HG03064 (cell line): ENCODE measurements around the gene KRT3.

Source experiments
- ATAC-seq: cut with Tn5 transposase; IDR thresholded peaks from one replicate; pipeline ENCODE4 v1.9.1; 2021; ENCODE audit warnings: low read depth; ENCODE audit not compliant: unreplicated experiment

KRT3 gene

DNA sequence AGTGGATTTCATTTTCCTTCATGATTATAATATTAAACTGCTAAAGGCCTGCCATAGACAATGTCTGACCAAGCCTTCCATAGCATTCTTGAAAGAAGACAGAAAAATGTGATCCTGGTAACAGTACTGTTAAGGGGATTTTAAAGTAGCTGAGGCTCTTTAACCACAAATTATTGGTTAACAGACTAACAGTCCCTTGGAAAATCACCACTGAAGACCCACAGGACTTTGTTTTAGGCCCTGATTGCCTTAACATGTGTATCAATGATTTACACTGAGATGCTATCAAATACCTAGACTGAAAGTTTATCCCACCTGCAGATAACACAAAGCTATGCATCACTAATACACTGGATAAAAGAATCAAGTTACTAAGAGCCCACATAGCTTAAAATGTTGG lies 32.2 kb upstream of the KRT3 start:
- no peak for ATAC-seq

DNA sequence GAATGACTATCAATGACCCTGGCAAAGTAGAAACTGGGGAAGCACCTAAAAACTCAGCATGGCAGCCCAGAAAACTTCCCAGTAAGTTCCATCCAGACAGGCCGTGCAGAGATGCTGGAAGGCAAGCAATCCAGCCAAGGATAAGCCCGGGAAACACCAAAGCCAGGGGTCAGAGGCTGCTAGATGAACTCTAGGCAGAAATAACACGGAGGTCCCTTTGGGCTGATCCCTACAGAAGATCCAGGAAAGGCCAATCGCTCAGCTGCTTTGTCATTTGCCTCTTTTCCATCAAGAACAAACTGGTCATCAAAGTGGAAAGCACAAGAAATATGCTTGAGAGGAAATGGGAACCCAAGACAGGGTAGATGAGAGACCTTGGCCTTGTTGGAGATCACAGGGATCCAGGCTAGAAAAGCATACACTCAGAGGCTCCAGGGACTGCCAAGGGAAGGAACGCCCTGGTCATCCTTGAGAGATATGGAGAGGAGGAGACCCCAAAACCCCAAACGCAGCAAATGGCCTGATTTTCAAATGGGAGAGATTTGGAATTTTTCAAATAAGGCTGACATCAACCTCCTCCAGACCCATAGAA lies 31.7 kb upstream of the KRT3 start:
- ATAC-seq, result no peak

DNA sequence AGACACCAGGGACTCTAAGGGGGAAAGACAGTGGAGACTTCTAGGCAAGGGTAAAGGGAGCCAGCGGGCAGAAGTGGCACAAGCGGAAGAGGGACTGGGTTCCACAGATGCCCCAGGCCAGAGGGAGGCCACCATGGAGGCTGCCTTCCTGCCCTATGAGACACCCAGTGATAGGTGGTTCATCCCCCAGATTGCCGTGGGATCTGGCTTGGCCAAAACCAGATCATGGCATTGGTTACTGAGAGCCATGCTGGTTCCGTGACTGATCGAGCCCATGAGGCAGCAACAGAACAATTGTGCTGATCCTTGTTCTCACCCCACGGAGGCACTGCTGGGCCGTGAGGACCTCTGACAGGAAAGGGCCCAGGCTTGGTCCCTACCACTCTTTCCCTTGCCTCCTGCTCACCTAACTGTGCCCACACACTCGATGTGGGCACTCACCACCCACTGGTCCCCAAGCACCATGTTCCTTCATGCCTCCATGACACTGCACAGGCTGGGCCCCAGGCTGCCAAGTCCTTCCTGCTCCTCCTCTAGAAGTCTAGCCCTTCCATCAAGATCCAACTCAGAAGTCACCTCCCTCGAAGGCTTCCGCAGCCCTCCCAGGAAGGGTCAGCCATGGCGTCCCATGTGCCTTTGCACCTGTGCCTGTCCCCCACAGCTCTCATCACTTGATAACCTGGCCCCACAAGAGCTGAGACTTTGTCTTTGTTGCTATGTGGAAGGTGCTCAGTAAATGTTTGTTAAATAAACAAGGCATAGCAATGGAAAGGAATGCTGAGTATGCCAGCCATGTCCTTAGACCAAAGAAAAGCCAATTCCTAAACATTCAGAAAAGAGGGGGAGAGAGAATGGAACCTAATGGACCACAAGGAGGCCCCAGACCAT lies 30.9 kb upstream of the KRT3 start:
- ATAC-seq, result no peak

DNA sequence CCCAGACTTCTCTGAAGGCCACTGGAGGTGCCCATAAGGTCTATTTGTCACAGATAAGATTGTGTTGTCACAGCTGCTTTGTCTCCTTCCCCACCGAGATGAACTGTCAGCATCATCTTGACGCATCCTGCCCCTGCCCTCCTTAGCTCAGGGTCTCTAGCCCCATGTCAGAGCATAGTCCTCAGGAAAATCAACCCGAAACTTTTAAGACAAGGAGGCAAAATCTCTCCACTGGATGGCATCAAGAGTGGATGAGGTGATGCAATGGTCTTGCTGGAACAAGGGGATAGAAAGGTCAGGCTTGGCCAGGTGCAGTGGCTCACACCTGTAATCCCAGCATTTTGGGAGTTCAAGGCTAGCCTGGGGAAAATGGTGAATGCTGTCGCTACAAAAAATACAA lies 30.0 kb upstream of the KRT3 start:
- no peak for ATAC-seq

DNA sequence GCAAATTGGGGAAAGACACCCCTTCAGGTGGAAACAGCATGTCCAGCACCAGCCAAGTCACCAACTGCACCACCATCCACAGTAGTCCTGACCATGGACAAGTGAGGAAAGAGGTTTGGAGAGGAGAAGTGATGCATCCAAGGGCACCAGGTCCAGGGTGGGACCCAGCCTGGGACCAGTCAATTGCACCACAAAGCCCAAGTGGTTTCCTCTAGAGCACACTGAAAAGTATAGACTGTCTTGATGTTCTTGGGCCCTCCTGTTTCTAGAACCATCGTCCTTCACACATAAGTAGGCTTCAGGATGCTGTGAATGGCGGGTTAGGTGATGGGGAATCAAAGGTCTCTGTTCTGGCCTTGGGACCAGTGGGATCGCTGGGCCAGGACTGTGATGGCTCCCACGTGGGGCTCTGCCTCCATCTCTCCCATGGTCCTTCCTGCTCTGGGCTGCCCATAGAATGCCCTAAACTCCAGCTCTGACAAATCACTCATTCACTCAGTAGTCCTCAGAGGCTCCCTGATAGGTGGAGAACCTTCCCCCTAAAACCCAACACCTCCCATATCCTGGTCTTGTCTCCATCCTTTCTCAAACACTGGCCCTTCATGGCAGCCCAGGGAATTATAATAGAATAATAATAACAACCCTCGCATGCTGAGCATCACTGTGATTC lies 29.0 kb upstream of the KRT3 start:
- ATAC-seq, result no peak

DNA sequence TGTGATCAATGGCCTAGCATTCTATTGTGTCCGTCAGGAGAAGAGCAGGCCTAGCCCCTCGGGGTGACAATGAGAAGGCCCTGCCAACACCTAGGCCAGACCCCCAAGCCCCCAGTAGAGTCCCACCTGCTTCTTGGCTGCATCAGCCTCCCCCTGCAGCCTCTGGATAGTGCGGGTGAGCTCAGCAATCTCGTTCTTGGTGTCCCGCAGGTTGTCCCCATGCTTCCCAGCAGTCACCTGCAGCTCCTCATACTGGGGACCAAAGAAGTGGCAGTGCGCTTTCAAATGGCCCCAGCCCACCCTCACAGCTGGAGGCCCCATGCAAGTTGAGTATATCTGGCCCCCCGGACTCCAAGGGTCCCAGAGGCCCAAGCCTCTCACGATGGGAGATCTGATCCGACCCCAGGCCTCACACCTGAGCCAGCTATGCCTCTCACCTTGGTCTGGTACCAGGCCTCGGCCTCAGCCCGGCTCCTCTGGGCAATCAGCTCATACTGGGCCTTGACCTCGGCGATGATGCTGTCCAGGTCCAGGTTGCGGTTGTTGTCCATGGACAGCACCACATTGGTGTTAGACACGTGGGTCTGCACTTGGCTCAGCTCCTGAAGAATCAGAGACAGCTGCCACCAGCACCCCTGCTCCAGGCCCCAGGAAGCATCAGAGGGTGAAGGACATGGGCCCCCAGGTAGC lies 28.0 kb upstream of the KRT3 start:
- no peak for ATAC-seq

DNA sequence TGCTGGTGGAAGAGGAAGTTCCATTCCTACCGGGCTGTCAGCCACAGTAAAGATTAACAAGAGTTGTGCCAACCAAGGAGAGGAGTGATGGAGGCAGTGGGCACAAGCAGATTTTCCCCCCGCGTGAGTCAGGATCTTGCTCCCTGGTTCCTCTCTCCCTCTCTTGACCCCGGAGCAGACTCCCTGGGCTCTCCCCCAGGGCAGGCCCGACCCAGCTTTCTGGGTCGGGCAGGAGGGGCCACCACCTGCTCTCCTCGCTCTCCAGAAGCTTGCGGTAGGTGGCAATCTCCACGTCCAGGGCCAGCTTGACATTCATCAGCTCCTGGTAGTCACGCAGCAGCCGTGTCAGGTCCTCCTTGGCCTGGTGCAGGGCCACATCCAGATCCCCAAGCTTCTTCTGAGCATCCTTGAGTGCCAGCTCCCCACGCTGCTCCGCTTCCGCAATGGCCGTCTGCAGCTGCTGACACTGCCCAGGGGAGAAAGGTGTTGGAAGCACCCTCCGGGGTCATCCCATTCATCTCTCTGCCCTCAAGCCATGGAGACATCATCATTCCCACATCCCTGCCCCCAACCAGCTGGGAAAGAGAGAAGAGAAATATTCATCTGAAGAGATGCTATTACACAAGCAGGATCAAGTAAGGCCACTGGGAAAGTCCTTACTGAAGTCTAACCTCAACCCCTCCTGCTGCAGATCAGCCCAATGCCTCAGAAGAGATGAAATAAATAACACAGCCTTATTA lies 27.0 kb upstream of the KRT3 start:
- no peak for ATAC-seq

DNA sequence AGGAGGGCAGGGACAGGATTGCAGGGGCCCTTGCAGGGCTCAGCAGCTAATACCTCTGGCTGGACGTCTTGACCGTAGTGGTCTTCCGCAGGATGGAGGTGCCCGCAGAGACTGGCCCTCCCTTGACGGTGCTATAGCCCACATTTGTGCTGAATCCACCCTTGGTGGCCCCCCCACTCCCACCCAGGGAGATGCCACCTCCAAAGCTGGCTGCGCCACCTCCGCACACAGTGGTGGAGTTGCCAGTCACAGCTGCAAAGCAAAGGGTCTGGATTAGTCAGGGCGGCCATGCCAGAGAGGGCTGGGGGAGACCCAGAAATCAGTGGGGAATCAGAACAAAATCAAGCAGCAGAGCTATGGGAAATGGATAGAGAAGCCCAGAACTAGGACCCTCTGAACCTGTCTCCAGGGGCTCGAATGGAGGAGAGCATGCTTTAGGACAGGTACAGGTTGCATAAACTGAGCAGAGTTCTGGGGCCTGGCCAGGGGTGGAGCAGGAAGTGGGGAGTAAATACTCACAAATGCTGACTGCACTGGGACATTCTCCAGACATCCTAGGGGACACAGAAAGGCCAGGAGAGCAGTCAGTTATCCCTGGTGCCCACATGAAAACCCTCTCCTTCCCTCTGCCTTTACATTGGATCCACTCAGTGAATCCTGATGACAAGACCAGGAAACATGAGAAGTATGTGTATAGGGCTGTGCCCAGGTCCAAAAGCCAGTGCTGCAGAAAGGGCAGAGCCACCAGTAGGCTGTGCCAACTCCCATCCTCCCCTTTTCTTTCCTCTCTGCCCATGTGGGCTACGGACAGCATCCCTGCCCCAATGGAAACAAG lies 26.1 kb upstream of the KRT3 start:
- no peak for ATAC-seq

DNA sequence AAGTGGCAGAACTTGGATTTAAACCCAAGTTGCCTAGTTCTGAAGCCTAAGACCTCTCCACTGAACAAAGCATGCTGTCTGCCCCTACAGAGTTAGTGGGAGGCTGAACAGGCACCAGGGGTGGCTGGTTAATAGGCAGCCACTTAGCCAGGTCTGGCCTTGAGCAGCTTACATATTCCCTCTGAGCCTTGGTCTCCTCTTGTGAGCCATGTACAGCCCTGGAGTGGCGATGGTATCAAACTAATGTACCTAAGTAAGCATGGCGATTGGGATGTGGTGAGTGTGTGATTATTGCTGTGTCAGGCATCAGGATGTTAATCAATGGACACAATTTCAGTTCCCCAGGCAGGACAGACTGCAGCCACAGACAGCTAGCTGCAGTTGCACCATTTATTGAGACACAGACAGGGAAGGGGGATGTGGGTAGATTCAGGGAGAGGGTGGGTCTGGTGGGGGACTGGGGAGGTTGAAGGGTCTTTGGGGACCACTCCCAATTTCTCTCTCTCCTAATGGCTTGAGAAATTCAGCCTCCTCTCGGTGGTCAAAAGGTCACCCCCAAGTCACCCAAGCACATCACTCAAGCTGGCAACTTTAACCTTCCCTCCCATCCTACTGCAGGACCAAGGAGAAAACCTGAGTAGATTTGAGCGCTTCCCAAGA lies 25.3 kb upstream of the KRT3 start:
- ATAC-seq, result no peak

DNA sequence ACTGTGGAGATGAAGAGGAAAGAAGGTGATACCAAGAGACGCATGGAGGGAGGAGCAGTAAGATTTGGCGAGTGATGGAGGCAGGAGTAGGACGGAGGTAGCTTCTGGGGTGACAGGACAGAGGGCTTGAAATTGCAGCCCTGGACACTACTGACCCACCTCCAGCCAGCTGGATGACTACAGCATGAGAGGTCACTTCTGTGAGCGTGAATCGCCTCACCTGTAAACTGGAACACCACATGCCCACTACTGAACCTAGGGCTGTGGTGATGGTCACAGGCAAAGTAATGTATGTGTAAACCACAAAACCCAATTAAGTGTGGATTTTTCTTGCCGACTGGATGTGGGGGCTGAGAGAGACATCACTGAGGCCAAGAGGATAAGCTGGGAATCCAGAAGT lies 24.6 kb upstream of the KRT3 start:
- ATAC-seq, result no peak

DNA sequence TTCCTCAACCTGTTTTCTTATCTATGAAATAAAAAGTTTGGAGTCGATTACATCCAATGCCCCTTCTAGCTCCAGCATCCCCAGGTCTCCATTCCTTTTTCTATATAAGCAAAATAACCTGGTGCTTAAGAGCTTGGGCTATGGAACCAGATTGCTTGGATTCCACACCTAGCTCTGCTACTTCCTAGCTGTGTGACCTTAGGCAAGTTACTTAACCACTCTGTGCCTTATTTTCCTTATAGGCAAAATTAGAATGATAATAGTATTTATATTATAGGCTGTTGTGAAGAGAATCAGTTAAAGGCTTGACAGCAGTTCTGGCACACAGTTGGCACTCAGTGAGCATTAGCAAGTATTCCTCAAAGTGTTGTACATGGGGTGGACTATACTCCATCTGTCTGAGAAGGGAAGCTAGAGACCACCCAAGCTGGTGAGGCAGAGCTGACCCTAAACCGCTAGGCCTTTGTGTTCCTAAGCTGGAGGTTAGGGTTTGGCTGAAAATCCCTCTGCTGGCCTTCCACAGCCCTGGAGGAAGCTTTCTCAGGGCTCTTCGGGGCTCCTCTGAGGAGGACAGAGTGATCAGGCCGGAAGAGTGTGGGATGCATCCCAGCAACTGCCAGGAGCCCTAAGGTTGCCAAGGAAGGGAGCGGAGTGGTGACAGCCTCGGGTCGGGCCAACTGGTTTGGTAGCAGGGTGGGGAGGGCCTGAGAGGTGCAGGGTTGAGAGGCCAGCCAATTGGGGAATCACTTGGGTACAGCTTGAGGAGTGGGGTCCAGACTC lies 24.0 kb upstream of the KRT3 start:
- no peak for ATAC-seq

DNA sequence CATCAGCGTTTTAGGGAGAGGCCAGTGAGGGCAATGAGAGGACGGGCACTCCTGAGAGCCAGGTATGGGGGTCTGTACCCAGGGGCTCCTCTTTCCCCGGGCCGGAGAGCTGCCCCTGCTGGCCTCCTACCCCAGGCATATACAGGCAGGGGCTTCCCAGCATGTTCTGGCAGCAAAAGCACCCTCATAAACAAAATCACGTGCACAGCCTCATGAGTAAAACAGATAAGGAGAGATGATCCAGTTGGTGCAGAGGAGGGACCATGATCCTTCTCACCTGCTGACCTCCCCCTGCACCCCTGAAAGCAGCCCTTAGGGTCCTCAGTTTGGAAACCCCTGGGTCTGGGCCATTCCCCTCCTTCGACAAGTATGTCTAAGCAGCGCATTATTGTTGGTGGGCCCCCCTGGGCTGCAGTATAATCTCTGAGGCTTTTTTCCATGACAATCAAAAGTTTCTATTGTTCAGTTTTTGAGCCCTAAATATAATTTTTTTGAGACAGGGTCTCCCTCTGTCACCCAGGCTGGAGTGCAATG lies 23.0 kb upstream of the KRT3 start:
- ATAC-seq, result no peak

DNA sequence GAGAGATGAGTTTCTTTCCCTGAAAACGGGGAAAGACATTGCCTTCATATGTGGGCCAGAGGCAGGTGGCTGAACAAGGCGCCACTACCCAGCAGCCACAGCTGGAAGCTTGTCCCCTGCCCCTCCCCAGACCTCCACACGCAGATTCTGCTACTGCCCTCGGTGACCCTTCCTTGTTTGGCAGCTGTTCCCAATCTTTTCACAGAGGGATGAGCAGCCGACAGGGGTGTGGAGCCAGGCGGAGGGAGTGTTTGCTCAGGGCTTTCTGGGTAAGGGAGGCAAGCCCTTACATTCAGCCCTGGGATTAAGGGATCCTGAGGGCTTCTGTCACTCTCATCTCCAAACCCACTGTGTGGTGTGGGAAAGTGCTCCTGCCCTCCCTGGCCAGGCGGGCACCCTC lies 22.5 kb upstream of the KRT3 start:
- no peak for ATAC-seq

DNA sequence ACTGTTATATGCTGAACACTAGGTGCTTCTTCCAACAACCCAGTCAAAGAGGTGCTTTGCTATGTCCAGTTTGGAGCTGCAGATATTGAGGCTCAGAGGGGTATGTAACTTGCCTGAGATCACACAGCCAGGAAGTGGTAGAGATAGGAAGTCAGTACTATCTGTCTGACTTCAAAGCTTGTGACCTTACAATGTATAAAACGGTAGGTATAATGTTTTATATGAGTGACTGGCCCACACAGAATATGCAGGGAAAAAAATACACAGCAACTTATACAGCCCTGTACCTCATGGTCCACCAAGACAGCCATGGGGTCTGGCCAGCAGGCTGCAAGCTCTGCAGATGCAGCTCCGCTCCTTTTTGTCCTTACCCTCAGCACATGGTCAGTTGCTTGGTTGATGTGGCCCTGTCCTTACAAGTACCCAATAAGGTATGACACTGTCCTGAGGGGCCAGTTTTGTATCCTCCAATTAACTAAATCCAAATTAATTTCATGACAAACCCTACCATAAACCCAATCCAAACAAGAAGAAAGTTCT lies 21.9 kb upstream of the KRT3 start:
- ATAC-seq, result no peak

DNA sequence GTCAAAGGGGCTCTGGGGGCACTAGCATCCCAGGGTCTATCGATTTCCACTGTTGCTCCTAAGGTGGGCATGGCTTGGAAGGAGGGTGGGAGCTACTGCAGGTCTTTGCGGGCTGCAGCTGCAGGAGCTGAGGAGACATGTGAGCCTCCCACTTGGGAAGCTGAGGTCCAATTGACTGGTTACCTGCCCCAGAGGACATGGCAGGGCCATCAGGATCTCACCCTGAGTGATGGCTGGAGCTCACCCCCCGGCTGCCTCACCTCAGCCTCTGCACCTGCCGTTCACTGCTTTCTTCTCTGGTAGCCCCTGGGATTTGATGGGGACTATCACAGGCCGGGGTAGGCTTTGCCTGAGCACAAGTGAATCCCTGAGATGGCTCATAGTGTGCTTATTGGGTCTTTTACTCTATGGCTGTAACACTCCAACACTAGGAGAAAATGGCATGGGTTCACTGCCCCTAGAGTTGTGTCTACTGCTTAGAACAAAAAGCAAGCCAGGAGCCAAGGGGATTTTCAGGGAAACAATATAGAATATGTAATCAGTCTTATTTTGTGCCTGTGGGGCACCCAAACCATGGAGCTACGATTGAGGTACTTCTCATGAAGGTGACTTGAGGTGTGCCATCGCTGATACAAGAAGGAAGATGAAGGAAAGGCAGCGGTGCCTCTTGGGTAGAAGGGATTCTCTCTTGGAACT lies 21.2 kb upstream of the KRT3 start:
- ATAC-seq, result no peak

DNA sequence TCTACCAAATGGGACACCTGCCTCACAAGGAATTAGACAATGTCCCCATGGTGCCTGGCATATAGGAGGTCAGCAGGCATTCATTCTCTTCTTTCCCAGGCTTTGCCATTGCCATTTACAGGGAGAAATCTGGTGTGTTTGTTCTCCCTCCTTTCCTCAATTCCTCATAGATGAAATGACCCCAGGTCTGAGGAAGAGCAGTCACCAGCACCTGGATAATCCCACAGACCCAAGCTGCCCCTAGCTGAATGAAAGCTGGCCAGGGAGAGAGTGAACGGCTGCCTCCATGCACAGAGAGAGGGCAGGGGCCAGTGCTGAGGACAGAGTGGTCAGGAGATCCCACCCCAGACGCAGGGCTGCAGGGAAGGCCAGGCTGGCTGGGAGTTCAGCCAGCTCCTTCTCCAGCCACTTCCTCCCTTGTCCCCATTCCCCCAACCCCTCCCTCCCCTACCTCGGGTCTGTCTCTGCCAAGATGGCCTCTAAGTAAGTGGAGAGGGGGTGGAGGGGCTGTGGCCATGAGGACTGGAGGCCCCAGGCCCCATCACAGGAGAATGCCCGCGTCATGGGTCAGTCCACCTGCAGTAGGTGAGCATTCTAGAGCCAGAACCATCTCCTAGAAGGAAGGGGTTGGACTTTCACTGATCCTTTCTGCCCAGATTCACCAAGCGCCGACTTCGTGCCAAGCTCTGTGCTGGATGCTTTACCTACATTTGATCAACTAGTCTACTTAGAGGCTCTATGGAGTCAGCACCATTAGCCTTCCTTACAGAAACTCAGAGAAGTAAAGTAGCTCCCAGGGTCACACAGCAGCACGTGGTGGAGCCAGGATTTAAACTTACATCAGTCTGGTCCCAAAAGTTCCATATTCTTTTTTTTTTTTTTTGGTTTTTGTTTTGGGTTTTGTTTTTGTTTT lies 20.0 kb upstream of the KRT3 start:
- no peak for ATAC-seq
